ENCODE measurements around the gene SACM1L.

Gene SACM1L

GRCh38 chr3:45654397-45654944 lies 34.7 kb upstream of the SACM1L start:
- H3K27me3 ChIP-seq (ENCODE audit: low read depth, low read length): no peaks in the 10 kb centered on the region
- no peaks in the 10 kb centered on the region for H3K9me3 ChIP-seq (ENCODE audit: control insufficient read depth in 1 of 2, low read length in 2 of 2)
- H3K4me3 ChIP-seq (ENCODE audit: low read depth in 1 of 2, low read length in 2 of 2): no peak overlapping the region
- no peak overlapping the region for H3K27ac ChIP-seq (ENCODE audit: low read length)
- no peaks in the 10 kb centered on the region for H3K36me3 ChIP-seq (ENCODE audit: control insufficient read depth in 1 of 2, insufficient read depth in 2 of 2, low read length in 2 of 2)
- peaks cover 0 to 11% of the 10 kb centered on the region in 2 donors for H3K4me1 ChIP-seq (ENCODE audit: control insufficient read depth in 1 of 2, insufficient read depth in 2 of 2, low read length in 2 of 2)

DNA sequence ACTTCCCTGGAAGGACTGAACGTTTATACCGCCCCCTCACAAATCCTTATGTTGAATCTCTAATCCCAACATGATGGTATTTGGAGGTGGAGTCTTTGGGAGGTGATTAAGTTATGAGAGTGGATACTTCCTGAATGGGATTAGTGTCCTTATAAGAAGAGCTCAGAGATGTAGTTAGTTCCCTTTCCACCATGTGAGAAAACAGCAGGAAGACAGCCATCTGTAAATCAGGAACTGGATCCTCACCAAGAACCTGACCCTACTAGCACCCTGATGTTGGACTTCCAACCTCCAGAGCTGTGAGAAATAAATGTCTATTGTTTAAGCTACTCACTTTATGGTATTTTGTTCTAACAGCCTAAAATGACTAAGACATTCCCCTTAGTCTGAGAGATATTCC lies 33.3 kb upstream of the SACM1L start:
- Histone ChIP-seq H3K36me3 (ENCODE audit: control insufficient read depth in 1 of 2, insufficient read depth in 2 of 2, low read length in 2 of 2) (no peaks in the 10 kb centered on the region), H3K4me3 (ENCODE audit: low read depth in 1 of 2, low read length in 2 of 2) (no peak overlapping the region), H3K27ac (ENCODE audit: low read length) (no peak overlapping the region), H3K4me1 (ENCODE audit: control insufficient read depth in 1 of 2, insufficient read depth in 2 of 2, low read length in 2 of 2) (peaks cover 0 to 15% of the 10 kb centered on the region in 2 donors), H3K27me3 (ENCODE audit: low read depth, low read length) (no peaks in the 10 kb centered on the region), H3K9me3 (ENCODE audit: control insufficient read depth in 1 of 2, low read length in 2 of 2) (no peaks in the 10 kb centered on the region)

DNA sequence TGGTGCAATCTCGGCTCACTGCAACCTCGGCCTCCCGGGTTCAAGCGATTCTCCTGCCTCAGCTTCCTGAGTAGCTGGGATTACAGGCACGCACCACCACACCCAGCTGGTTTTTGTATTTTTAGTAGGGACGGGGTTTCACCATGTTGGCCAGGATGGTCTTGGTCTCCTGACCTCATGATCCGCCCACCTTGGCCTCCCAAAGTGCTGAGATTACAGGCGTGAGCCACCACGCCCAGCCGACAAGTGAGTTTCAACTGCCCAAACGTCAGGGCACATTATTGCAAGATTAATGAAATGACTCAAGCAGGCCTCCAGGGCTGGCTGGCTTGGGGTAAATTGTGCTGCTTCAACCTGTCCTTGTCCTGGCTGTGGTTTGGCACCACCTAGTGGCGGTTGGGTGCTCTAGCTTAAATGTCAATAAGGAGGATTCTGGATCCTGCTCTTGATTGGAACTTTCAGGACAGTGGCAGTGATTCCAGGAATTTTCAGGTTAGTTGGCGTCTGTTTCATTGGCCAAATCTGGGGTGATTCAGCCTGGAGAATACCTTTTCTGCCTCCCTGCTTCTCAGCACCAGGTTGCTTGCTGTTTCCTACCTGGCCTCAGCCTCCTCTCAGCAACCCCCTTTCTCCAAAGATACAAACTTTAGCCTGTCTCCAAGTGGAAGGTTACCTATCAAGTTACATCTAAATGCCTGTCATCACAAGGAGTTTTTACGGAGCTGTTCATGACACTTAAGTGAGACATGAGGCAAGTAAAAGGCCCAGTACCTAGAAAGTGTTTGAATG lies 32.4 kb upstream of the SACM1L start:
- Histone ChIP-seq H3K4me1 (ENCODE audit: control insufficient read depth in 1 of 2, insufficient read depth in 2 of 2, low read length in 2 of 2) (peaks cover 0 to 15% of the 10 kb centered on the region in 2 donors), H3K4me3 (ENCODE audit: low read depth in 1 of 2, low read length in 2 of 2) (no peak overlapping the region), H3K36me3 (ENCODE audit: control insufficient read depth in 1 of 2, insufficient read depth in 2 of 2, low read length in 2 of 2) (no peaks in the 10 kb centered on the region), H3K27me3 (ENCODE audit: low read depth, low read length) (no peaks in the 10 kb centered on the region), H3K27ac (ENCODE audit: low read length) (no peak overlapping the region), H3K9me3 (ENCODE audit: control insufficient read depth in 1 of 2, low read length in 2 of 2) (no peaks in the 10 kb centered on the region)

DNA sequence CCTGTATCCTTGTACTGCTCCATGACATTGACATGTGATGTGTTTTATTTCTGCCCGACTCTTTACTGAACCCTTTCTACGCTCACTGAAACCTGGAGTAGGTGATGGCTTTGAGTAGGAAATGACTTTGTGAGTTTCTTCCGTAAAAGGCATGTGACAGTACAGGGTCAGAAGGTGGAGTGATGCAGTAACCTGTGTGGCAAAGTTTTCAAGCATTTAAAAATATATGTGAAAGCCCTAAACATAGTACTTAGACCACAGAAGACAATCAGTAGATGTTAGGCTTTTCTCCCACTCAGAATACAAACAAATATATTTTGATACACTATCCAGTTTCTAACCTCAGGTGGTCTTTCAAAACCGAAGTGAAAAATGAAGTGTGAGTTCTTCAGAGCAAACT lies 31.3 kb upstream of the SACM1L start:
- Histone ChIP-seq H3K4me1 (ENCODE audit: control insufficient read depth in 1 of 2, insufficient read depth in 2 of 2, low read length in 2 of 2) (peaks cover 0 to 10% of the 10 kb centered on the region in 2 donors), H3K27me3 (ENCODE audit: low read depth, low read length) (no peaks in the 10 kb centered on the region), H3K27ac (ENCODE audit: low read length) (no peak overlapping the region), H3K9me3 (ENCODE audit: control insufficient read depth in 1 of 2, low read length in 2 of 2) (no peaks in the 10 kb centered on the region), H3K4me3 (ENCODE audit: low read depth in 1 of 2, low read length in 2 of 2) (no peak overlapping the region), H3K36me3 (ENCODE audit: control insufficient read depth in 1 of 2, insufficient read depth in 2 of 2, low read length in 2 of 2) (no peaks in the 10 kb centered on the region)

DNA sequence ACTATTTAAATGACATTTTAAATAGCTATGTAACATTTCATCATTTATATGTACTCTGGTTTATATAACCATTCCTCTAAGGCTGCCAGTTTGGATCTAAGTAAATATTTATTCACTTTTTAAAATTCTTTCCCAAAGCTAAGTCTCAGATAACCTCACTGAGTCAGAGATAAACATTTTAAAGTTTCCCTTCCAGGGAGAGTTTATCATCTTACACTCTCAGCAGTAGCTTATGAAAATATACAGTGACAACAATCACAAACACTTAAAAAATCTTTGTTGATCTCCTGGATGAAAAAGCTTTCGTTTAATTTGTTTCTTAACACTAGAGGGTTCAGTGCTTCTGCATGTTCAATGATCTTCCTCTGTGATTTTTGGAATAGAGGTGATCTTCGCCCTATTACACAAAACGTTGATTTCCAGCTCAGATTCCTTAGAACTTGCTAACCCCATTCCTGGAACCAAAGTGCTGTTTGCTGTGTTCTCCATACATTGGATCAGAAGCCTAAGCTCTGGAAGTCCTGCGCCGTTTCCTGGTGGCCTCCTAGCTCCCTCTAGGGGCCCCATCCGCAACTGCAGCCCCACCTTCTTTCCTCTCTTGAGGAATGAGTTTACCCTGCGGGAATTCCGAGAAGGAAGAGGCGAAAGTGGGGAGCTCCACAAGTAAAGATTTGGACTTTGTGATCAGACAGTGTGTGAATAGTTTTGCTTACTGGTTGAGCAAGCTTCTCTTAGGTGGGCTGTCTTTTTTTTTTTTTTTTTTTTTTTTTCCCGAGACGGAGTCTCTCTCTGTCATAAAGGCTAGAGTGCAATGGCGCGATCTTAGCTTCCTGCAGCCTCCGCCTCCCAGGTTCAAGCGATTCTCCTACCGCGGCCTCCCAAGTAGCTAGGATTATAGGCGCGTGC lies 29.3 kb upstream of the SACM1L start:
- no peak overlapping the region for H3K27ac ChIP-seq (ENCODE audit: low read length)

GRCh38 chr3:45660567-45660901 lies 28.7 kb upstream of the SACM1L start:
- Histone ChIP-seq H3K9me3 (ENCODE audit: control insufficient read depth in 1 of 2, low read length in 2 of 2) (no peaks in the 10 kb centered on the region), H3K4me1 (ENCODE audit: control insufficient read depth in 1 of 2, insufficient read depth in 2 of 2, low read length in 2 of 2) (peaks cover 0 to 15% of the 10 kb centered on the region in 2 donors), H3K27me3 (ENCODE audit: low read depth, low read length) (no peaks in the 10 kb centered on the region), H3K27ac (ENCODE audit: low read length) (no peak overlapping the region), H3K4me3 (ENCODE audit: low read depth in 1 of 2, low read length in 2 of 2) (no peak overlapping the region), H3K36me3 (ENCODE audit: control insufficient read depth in 1 of 2, insufficient read depth in 2 of 2, low read length in 2 of 2) (no peaks in the 10 kb centered on the region)

More for the DNA sequence above, 29.3 kb upstream of the SACM1L start:
- Histone ChIP-seq H3K36me3 (ENCODE audit: control insufficient read depth in 1 of 2, insufficient read depth in 2 of 2, low read length in 2 of 2) (no peaks in the 10 kb centered on the region), H3K9me3 (ENCODE audit: control insufficient read depth in 1 of 2, low read length in 2 of 2) (no peaks in the 10 kb centered on the region), H3K27me3 (ENCODE audit: low read depth, low read length) (no peaks in the 10 kb centered on the region), H3K4me1 (ENCODE audit: control insufficient read depth in 1 of 2, insufficient read depth in 2 of 2, low read length in 2 of 2) (peaks cover 0 to 9% of the 10 kb centered on the region in 2 donors), H3K4me3 (ENCODE audit: low read depth in 1 of 2, low read length in 2 of 2) (no peak overlapping the region)

DNA sequence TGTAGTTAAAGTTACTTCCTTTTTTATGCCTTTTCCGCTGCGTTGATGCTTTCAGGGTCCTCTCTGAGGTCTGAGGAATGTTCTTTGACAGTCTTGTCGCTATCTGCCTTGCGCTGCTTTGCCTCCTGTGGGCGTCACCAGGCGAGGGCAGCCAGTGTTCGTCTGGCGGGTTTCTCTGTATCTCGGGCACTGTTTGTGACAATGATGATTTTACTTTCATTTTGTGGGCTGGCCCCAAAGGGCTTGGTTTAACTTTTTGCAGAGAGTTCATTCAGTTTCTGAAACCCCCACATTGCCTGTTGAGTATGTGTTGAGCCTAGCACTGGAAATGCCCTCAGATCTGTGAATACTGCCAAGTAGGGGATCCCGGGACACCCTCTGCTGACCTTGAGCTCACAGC lies 24.6 kb upstream of the SACM1L start:
- Histone ChIP-seq H3K4me3 (ENCODE audit: low read depth in 1 of 2, low read length in 2 of 2) (peak overlapping the region; percentile 44 to 65), H3K9me3 (ENCODE audit: control insufficient read depth in 1 of 2, low read length in 2 of 2) (no peaks in the 10 kb centered on the region), H3K27me3 (ENCODE audit: low read depth, low read length) (no peaks in the 10 kb centered on the region), H3K36me3 (ENCODE audit: control insufficient read depth in 1 of 2, insufficient read depth in 2 of 2, low read length in 2 of 2) (peaks cover 0 to 7% of the 10 kb centered on the region in 2 donors), H3K4me1 (ENCODE audit: control insufficient read depth in 1 of 2, insufficient read depth in 2 of 2, low read length in 2 of 2) (peaks cover 15 to 33% of the 10 kb centered on the region in 2 donors), H3K27ac (ENCODE audit: low read length) (peak overlapping the region; percentile 33)

- Histone ChIP-seq H3K36me3 (ENCODE audit: control insufficient read depth in 1 of 2, insufficient read depth in 2 of 2, low read length in 2 of 2) (peaks cover 0 to 7% of the 10 kb centered on the region in 2 donors), H3K27me3 (ENCODE audit: low read depth, low read length) (no peaks in the 10 kb centered on the region), H3K27ac (ENCODE audit: low read length) (peak overlapping the region; percentile 33), H3K4me3 (ENCODE audit: low read depth in 1 of 2, low read length in 2 of 2) (peak overlapping the region; percentile 44 to 65), H3K4me1 (ENCODE audit: control insufficient read depth in 1 of 2, insufficient read depth in 2 of 2, low read length in 2 of 2) (peaks cover 15 to 32% of the 10 kb centered on the region in 2 donors), H3K9me3 (ENCODE audit: control insufficient read depth in 1 of 2, low read length in 2 of 2) (no peaks in the 10 kb centered on the region)
Measured at GRCh38 chr3:45665101-45665572, 24.1 kb upstream of the SACM1L start.

- H3K27ac ChIP-seq (ENCODE audit: low read length): peak overlapping the region; percentile 56
- H3K36me3 ChIP-seq (ENCODE audit: control insufficient read depth in 1 of 2, insufficient read depth in 2 of 2, low read length in 2 of 2): peaks cover 2 to 7% of the 10 kb centered on the region in 2 donors
- peaks cover 15 to 36% of the 10 kb centered on the region in 2 donors for H3K4me1 ChIP-seq (ENCODE audit: control insufficient read depth in 1 of 2, insufficient read depth in 2 of 2, low read length in 2 of 2)
- no peaks in the 10 kb centered on the region for H3K9me3 ChIP-seq (ENCODE audit: control insufficient read depth in 1 of 2, low read length in 2 of 2)
- peak overlapping the region in 1 of 2 donors; percentile 9 for H3K4me3 ChIP-seq (ENCODE audit: low read depth in 1 of 2, low read length in 2 of 2)
- no peaks in the 10 kb centered on the region for H3K27me3 ChIP-seq (ENCODE audit: low read depth, low read length)
Measured at GRCh38 chr3:45666757-45667431, 22.3 kb upstream of the SACM1L start.

DNA sequence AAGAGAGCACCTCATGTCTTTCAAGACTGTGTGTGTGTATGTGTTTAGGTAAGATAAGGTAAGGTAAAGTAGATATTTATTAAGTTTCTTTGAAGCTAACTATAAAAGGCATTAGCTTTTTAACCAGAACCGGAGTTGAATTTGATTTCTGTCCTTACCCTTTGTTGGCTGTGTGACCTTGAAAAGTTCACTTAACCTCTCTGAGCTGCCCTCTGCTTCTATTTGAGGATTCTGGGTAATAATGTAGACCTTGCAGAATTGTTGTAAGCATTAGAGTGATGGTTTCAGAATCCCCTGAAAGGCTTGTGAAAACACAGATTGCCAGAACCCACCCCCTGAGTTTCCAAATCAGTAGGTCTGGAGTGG lies 21.6 kb upstream of the SACM1L start:
- Histone ChIP-seq H3K9me3 (ENCODE audit: control insufficient read depth in 1 of 2, low read length in 2 of 2) (no peaks in the 10 kb centered on the region), H3K27me3 (ENCODE audit: low read depth, low read length) (no peaks in the 10 kb centered on the region), H3K36me3 (ENCODE audit: control insufficient read depth in 1 of 2, insufficient read depth in 2 of 2, low read length in 2 of 2) (peaks cover 4 to 7% of the 10 kb centered on the region in 2 donors), H3K4me3 (ENCODE audit: low read depth in 1 of 2, low read length in 2 of 2) (no peak overlapping the region), H3K4me1 (ENCODE audit: control insufficient read depth in 1 of 2, insufficient read depth in 2 of 2, low read length in 2 of 2) (peaks cover 15 to 36% of the 10 kb centered on the region in 2 donors), H3K27ac (ENCODE audit: low read length) (peak overlapping the region; percentile 56)

DNA sequence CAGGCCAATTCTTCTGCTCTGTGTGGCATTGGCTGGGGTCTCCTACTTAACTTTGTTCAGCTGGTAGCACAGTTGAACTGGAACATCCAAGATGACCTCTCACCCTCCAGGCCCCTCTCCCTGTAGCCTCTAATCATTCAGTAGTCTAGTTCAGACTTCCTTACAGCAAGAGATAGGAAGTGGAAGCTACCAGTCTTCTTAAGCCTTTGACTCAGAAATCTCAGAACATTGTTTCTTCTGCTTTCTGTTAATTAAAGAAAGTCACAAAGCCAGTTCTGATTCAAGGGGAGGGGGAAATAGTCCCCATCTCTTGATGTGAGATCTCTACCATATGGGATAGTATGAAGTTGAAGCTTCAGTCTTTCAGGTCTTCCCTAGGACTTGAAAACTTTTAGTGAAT lies 18.8 kb upstream of the SACM1L start:
- H3K4me1 ChIP-seq (ENCODE audit: control insufficient read depth in 1 of 2, insufficient read depth in 2 of 2, low read length in 2 of 2): peaks cover 15 to 25% of the 10 kb centered on the region in 2 donors
- H3K27ac ChIP-seq (ENCODE audit: low read length): no peak overlapping the region
- H3K4me3 ChIP-seq (ENCODE audit: low read depth in 1 of 2, low read length in 2 of 2): no peak overlapping the region
- H3K9me3 ChIP-seq (ENCODE audit: control insufficient read depth in 1 of 2, low read length in 2 of 2): no peaks in the 10 kb centered on the region
- H3K36me3 ChIP-seq (ENCODE audit: control insufficient read depth in 1 of 2, insufficient read depth in 2 of 2, low read length in 2 of 2): peaks cover 15 to 21% of the 10 kb centered on the region in 2 donors
- no peaks in the 10 kb centered on the region for H3K27me3 ChIP-seq (ENCODE audit: low read depth, low read length)
